C4-2B (cell line): ENCODE measurements around the gene RAB8A.

Experiments used
- CTCF ChIP-seq: fragments of 450-650 bp; conservative IDR thresholded peaks from 2 replicates; pipeline ENCODE4 v1.5.1; 2017; ENCODE audit warnings: mild to moderate bottlenecking
- ZFX ChIP-seq: fragments of 450-650 bp; IDR thresholded peaks from 2 replicates; pipeline ENCODE4 v1.6.1; 2017

GRCh38 chr19:16089010-16089846 is 22.5 kb upstream of the RAB8A start:
- TF ChIP-seq CTCF (no peak; the same call in 1 of the 2 replicates), ZFX (no peak)
